Dermis microvascular lymphatic vessel endothelial cell (primary cell): Measurements from ENCODE around the gene LNP1. TPM values are rescaled to one million over a fixed set of nuclear protein-coding genes. Genes with fewer than 3 reads are reported as not detected.
A peak's percentile ranks its signal among the peaks of the same experiment; 100 is the strongest.
"Not testable (repeated sequence)": the region's sequence is repeated elsewhere in the genome, so short reads cannot be mapped to it uniquely, and the experiment has no call there.

Experiments used
- DNase-seq, 2 donors: peaks; one replicate each; pipeline versions ENCODE4 v3.0.0 to v3.0.0-alpha.2; 2010; ENCODE audit warnings: low read depth in 2 of 2
- total RNA-seq: library from RNA; depleted of rRNA; stranded (reverse); fragments of >200 nt; gene quantifications from 2 replicates; pipeline ENCODE4 v1.2.1, GENCODE V29; 2014

Gene LNP1
- total RNA-seq, 1 donor from 2014 or later: 0.77 TPM

DNA sequence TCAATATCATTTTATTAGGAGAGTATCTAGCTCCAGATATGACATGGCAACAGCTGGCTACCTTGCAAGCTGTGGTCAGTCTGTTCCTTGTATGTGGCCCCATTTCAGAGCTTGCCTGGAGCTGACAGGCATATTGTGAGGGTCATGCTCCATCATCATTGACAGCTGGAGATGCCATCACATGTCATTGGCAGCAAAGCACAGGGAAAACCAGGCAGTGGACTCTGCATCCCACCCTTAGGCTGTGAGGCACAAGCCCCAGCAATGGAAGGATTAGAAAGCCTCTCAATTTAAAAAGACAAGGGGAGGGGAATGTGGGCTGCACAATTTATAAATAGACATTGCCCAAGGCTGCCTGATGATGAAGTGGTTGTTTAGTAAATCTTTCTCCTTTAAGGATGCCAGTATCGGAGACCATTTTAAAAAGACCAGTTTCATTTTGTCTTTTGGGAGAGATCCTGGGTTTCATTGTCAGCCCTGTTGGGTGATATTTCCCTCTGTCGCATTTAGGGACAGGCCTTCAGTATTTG lies 27.9 kb downstream of the LNP1 start:
- no peak for DNase-seq

DNA sequence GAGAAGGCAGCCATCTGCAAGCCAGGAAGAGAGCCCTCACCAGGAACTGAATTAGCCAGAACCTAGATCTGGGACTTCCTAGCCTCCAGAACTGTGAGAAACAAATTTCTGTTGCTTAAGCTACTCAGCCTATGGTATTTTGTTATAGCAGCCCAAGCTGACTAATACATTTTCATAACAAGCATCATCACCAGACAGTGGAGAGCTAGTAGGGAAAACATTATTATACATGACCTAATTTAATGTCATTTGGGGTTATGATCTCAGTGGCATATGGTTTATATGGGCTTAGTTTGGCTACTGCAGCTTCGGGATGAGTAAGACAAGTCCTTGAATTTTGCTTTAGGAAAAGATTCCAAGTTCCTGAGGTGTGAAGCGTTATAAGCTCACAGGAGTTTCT lies 35.6 kb downstream of the LNP1 start:
- DNase-seq: no peak

DNA sequence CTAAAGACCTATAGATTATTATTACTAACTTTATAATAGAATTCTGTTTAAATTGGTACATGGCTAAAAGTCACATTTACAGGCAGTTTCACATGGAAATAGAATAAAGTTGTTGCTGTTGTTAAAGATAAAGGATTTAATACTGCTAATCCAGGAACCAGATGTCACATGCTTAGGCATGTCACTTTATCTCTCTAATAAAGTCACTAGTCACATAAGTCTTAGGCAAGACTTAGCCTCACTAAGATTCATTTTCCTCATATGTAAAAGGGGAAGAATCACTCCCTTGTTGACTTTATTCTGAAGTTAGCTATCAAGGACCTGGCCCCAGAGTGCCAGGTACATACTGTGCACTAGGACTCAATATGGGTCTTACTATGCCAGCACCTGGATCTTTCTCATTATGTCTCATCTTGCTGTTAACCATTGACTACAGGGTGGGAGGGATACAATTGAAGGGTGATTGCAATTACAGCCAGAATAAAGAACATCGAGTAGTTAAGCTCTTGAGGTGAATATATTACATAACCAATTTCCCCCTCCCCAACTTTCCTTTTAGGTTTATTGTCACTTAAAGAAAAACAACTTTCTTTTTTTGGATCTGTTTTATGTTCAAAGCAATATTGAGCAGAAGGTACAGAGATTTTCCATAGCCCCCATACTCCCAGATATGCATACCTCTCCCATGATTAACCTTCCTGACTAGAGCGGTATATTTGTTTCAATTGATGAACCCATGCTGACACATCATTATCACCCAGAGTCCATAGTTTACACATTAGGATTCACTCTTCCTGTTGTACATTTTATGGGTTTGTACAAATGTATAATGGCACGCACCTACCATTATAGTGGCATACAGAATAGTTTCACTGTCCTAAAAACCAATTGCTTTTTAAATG lies 36.6 kb downstream of the LNP1 start:
- DNase-seq: peak in 1 of 2 donors; percentile 18

DNA sequence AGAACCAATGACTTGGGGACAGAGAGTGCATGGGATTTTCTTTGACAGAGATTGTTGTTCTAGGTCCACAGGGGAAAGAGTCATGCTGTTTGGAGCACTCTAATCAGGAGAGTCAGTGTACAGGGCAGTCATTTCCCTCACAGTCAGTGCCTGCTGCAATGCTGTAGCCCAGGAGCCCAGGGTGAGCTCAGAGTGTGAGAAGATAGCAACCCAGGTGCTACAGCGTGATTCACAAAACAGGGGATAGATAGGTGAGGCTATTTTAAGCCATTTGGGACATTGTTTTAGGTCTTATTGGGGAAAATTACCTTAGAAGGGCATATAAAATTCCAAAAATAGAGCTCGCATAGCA lies 37.3 kb downstream of the LNP1 start:
- DNase-seq: no peak

DNA sequence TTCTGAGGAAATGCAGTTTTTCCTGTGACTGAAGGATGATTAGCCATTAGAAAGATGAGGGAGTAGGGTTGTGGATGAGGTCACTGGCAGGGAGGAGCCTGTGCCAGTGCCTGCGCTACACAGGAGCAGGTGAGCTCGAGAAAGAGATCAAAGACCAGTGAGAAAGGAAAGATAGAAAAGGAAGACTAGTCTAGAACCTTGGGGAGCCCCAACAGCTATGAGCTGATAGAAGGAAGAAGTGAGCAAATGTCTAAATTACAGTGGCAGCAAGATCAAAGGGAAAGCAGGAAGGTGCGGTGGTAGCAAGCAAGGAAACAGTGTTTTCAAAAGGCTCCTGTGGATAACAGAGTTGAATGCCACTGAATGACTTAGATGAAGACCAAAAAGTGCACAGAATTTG lies 39.6 kb downstream of the LNP1 start:
- DNase-seq: no peak

DNA sequence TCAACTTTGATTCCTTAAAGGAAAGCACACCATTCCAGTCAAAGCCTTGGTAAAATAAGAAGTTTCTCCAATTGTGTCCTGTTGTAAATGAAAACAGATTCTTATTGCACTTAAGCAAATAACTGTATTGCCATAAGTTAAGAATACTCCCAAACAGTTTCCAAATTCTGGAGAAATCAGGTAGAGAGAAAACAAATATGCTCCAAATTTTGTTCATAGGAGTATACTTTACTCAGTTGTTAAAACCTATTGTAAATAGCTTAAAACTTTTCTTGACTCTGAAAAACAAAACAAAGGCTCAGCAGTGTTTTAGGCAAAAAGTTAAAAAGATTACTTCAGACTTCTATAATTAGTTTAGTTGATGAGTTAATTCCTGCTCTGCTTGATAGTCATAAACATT lies 42.4 kb downstream of the LNP1 start:
- no peak for DNase-seq

DNA sequence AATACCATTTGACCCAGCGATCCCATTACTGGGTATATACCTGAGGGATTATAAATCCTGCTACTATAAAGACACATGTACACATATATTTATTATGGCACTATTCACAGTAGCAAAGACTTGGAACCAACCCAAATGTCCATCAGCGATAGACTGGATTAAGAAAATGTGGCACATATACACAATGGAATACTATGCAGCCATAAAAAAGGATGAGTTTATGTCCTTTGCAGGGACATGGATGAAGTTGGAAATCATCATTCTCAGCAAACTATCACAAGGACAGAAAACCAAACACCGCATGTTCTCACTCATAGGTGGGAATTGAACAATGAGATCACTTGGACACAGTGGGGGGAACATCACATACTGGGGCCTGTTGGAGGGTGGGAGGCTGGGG lies 45.7 kb downstream of the LNP1 start:
- DNase-seq: not testable (repeated sequence)

DNA sequence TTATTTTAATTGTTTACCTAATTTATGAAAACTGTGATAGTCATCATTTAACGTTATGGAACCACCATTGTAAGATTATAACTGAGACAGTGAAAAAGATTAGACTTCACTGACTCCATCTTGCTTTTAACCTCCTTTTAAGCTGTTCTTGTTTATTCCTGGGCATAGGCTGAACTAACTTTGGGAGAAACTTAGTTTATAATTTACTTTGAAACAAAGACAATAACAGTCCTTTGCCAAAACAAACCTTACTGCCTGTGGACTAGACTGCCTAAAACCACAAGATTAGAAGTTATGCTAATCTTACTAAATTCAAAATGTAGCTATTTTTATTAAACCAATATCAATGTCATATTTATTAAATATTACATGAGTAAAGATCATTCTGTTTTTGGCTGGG lies 46.7 kb downstream of the LNP1 start:
- DNase-seq: no peak

DNA sequence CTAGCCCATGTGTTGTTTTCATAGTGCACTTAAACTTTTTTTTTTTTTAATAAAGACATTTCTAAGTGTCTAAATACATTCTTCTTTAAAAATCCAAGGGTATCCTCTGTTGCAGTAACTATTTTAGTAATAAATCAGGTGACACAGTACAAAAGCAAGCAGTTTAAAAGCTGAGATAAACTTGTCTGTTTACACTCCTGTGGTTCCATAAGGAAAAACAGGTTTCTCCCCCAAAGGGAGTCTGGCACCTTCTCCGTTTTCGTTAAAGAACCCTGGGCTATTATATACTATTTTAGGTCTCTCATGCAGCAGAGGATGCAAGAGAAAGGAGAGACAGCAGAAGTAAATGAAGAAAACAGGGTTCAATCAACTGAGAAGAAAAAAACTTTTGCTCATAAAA lies 47.9 kb downstream of the LNP1 start:
- no peak for DNase-seq

DNA sequence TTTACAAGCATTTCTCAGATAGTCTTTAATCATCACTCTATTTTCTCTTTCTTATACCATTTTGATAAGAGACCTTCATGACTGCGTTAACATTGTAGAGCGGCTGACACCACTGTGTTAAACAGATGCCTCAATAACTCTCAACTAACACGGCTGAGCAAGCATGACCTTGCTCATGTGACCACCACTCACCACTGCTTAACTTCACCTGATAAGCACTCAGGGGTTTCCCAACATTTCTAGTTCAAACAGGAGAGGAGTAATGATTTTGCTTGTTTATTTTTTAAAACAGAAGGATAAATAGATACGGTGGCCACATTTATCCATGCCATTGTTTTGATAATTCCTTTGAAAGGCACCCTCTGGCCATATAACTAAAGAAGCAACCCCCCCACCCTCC lies 53.3 kb downstream of the LNP1 start:
- DNase-seq: no peak

DNA sequence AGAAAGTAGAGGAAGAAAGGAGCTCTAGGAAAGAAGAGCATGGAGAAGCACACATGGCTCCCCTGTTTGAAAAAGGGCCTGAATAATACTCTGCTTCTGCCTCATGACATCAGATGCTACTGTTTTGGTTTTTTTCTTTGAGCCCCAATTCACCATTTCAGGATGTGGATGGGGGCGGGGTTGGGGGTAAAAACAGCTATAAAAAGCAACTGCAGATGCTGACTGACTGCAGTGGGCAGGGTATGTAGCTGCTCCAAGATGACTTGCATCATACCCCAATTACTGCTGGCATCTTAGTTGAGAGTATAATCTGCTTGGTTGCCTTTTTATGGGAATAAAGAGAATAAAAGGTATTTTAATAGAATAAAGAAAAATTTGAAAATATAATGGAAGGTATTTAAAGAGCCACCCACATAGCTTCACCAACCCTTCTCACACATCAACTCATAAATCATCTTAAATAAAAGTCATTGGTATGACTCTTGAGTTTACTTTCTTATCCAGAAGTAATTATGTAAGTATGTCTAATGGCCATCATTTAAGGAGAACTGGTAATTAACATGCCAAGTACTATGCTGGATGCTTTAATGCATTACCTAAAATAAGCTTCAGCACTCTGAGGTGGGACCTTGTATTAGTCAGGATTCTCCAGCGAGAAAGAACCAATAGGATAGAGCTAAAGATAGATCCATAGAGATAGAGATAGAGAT lies 54.7 kb downstream of the LNP1 start:
- no peak for DNase-seq

DNA sequence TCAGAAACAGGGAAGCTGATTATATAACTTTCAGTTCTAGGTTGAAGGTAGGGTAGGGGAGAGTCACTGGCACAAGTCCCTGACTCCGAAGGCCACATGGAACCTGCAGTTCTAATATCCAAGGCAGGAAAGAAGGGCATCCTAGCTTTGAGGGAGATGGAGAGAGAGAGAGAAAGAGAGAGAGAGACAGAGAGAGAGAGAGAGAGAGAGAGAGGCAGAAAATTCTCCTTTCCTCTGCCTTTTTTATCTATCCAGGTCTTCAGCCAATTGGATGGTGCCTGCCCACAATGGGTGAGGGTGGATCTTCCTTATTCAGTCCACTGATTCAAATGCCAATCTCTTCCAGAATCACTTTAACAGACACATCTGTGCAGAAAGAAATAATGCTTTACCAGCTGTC lies 55.4 kb downstream of the LNP1 start:
- DNase-seq: no peak

DNA sequence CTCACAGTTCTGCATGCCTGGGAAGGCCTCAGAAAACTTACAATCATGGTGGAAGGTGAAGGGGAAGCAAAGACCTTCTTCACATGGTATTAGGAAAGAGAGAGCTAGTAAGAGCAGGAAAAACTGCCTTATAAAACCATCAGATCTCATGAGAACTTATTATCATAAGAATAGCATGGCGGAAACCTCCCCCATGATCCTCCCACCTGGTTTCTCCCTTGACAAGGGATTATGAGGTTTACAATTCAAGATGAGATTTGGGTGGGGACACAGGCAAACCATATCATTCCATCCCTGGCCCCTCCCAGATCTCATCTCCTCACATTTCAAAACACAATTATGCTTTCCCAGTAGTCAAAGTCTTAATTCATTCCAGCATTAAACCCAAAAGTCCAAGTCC lies 56.5 kb downstream of the LNP1 start:
- no peak for DNase-seq

DNA sequence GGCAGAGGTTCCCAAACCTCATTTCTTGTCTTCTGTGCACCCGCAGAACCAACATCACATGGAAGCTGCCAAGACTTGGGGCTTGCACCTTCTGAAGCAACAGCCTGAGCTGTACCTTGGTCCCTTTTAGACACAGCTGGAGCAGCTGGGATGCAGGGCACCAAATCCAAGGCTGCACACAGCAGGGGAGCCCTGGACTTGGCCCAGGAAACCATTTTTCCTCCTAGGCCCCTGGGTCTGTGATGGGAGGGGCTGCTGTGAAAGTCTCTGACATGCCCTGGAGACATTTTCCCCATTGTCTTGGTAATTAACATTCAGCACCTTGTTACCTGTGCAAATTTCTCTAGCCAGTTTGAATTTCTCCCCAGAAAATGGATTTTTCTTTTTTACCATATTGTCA lies 57.5 kb downstream of the LNP1 start:
- no peak for DNase-seq

DNA sequence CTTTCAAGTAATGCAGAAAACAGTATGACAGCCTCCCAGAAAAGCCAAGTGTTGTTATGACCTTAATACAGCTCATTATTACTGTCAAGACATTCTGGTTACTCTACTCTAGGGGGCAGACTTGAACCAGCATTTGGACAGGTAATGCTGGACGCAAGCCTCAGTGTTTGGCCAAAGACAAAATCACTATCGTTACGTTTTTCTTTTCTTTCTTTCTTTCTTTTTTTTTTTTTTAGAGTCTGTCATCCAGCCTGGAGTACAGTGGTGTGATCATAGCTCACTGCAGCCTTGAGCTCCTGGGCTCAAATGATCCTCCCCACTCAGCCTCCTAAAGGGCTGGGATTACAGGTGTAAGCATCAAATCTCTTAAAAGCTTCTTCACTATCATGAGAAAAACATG lies 61.7 kb downstream of the LNP1 start:
- DNase-seq: peak; percentile 51 to 67

DNA sequence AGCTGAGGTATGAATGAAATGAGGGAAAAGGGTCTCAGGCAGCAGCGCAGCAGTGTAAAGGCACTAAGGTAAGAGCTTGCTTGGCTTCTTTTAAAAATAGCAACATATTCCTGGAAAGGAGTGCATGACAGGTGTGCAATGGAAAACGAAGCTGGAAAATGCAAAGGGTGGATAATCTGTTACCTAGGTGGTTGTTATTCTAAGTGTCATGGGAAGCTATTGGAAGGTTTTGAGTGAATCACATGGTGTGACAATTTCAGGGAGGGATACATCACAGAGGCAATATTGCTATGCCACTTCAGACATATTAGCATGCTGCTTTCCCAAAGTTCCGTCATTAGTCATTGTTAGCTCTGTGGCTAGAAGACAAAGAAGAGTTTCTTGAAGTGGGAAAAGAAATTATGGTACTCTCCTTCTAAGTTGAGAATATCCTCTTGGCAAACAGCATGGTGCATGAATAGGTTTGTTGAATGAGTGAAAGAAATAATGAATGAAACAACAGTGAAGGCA lies 62.4 kb downstream of the LNP1 start:
- DNase-seq: no peak

DNA sequence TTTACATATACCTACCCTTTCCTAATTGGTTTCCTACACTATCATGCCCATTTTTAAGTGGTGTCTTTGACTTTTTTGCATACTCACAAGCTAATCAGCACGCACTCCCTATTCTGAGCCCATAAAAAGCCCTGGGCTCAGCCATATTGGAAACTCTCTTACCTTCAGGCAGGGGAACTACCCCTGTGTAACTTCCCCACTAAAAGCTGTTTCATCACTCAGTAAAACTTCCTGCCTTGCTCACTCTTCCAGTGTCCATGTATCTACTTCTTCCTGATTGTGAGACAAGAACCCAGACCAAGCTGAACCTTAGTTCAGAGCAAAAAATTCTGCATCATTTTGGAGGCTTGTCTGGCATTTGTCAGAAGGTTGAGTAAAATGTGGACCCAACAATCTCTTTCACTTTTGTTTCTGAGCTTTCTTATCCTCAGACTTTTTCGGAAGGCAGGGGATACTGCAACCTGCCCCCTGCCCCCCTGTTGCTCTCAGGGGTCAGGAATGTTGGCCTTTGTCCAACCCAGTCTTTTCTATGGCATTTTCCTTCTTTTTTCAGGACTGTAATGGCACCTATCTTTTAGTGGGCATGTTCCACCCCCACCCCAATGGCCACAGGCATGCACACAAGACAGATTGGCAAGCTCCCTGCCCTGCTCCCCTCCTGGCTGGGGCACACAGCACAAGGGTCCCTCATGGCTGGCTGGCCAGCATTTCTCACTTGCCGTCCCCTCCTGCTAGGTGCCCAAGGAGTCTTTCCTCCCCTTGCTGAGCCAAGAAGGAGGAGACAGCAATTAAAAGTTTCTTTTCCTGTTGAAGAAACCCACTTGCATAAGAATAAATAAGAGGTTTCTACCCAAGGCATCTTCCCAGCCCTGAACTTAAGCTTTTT lies 64.8 kb downstream of the LNP1 start:
- no peak for DNase-seq

DNA sequence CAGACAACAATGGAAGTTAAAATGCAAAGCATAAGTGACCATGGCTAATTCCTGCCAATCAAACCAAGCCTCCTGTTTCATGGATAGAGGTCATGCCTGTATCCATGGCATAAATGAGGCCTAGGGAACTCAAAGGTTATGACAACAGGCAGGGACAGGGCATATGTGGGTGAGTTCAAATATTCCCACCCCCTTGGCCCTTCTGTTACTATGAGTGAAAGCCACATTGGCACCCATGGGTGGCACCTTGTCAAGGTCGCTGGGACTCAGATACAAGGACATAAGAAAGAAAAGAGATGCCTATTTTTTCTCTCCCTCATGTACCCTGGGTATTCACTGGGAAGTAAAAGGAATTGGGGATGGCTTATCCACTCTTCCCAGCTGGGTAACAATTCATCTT lies 65.8 kb downstream of the LNP1 start:
- no peak for DNase-seq

DNA sequence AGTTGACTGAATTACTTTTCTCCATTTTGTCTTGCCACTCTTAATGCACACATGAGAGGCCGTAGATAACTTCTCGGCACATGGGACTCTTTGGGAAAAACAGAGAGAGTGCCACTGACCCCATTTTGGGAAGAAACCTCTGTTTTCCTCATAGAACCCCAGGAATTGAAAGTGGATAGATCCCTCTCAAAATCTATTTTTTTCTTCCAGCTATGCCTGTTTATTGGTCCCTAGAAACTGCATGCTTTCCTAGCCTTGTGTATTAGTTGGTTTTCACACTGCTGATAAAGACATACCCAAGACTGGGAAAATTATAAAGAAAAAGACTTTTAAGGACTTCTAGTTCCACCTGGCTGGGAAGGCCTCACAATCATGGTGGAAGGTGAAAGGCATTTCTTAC lies 67.3 kb downstream of the LNP1 start:
- DNase-seq: no peak

DNA sequence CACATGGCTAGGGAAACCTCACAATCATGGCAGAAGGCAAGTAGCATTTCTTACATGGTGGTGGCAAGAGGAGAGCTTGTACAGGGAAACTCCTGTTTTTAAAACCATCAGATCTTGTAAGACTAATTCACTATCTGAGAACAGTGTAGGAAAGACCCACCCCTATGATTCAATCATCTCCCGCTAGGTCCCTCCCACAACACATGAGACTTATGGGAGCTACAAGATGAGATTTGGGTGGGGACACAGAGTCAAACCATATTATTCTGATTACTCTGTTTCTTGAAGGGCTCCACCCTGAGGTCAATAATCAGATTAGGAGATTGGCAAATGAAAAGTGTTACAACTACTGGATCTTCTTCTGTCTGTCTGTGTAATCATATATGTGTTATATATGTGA lies 69.6 kb downstream of the LNP1 start:
- no peak for DNase-seq

DNA sequence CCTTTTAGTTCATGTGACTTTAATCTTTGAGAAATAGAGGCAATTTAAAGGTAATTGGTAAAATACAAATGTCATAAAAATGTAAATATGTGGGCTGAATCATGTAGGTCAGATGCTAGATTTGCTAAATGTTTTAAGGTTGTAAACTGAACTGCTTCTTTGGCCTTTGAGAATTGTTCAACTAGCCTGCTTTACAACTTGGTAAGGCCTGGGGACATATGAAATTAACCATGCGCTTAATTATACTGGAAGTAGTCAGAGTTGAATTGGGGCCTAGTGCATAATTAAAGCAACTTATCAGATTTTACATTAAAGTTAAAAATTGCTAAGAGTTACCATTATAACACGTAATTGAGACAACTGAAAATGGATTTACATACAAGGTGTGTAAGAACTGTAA lies 70.1 kb downstream of the LNP1 start:
- no peak for DNase-seq
